CD4-positive, alpha-beta T cell treated with Interleukin-17A for 4 hours (primary cell): ENCODE measurements around the gene POU6F1.

ENCODE experiments used
- DNase-seq: peaks from one replicate; pipeline ENCODE4 v3.0.0-alpha.2; 2020; ENCODE audit warnings: mixed read lengths

POU6F1 gene

GRCh38 chr12:51197736-51198567, 19.9 kb downstream of the POU6F1 start:
- no peak for DNase-seq

GRCh38 chr12:51196547-51196946, 21.3 kb downstream of the POU6F1 start:
- DNase-seq, result no peak

DNA sequence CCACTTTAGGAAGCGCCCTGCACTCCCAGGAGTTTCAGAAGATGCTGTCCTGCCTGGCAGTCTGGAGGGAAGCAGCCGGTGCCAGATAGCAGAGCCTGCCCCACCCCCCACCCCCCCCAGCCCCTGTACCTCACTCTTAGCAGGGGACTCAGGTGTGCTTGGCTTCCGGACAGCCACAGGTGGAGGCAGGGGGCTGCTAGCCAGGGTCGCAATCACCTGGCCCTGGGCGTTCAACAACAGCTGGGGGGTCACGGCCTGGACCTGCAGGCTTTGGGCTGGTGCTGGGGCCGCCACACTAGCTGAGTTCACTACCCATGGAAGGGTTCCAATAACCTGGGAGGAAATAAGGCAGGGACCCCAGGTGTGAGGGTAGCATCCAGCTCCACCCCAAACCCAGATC, 22.0 kb downstream of the POU6F1 start:
- no peak for DNase-seq

GRCh38 chr12:51192284-51192671, 25.6 kb downstream of the POU6F1 start:
- no peak for DNase-seq

DNA sequence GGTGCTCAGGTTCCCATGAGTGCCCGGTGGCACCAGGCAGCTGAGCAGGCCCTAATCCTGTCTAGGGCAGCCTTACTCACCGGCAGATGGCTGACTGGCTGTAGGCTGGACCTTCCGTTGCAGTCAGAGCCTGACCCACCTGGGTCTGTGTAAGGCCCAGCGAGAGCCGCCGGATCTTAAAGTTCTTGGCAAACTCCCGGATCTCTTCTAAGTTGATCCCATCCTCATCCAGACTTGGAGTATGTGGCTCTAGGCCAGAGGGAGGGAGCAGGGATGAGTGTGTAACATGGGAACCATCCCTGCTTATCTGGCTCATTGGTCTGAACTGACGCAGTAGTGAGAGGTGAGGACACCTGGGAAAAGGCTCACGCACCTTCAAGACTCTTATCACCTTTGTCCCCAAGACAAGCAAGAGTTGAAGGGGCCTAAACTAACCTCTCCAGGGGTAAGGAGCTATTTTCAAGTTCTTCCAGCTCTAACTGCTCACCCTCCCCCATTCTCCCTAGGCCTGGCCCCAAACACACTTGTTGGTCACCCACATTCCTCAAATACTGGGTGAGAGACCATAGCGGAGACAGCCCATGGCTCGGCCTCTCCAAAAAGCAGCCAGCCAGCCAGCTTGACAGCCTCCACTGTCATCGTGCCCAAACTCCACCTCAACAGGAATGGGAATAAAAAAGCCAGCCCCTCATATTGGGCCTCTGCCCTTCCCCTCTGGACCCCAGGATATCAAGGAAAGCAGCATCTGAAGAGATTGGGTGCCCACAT, 26.2 kb downstream of the POU6F1 start:
- no peak for DNase-seq

- no peak for DNase-seq
Measured at GRCh38 chr12:51190820-51191219, 27.0 kb downstream of the POU6F1 start.

DNA sequence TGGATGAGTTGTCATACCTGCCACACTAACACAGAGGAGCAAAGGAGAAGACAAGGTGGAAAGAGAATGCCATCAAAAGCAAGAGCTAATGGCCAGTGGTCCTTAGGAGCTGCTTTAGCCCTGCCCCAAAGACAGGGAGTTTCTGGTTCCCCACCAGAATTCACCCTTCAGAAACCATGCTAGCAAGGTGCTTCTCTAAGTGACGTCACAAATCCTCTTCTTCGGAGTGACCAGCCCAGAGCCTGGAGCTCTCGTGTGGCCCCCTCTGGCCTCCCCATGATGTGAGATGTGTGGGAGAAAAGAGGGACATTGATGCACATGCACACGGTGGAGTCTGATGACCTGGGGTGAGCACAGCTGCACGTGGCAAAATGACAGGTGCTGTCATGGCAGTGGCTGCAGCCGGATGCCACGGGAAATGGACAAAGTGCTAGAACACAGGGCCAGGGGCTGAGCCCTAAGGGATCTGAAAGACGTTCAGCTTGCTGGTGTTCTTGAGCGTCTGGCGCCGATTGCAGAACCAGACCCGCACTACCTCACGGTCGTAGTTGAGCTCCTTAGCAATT, 28.0 kb downstream of the POU6F1 start:
- no peak for DNase-seq

DNA sequence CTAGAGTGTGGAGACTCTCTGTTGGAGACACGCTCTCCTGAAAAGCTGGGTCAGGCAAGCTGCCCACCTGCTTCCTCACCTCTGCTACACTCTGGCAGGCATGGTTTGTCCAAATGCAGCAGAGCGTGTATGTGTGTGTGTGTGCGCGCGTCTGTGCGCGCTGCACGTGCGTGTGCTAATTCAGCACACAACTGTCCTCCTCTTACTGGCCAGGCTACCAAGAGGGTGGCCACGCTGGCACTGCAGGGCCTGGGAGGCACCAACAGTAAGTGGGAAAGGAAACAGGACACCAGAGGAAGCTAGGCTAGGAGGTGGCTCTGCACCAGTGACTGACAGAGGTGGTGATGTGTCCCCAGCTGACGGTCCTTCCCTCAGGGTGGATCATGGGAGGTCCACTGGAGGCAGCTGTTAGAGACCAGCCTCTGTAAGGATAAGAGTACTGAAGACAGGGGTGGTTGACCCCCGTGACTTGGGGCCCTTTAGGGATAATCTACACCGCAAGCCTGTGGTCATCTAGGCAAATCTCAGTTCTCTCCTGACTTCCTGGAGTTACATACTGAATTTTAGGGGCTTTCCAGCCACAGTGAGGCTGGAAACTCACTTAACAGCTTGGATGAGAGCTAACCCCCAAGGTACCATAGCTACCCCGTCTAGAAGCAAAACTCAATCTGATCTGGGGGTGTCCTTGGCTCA, 29.4 kb downstream of the POU6F1 start:
- no peak for DNase-seq

DNA sequence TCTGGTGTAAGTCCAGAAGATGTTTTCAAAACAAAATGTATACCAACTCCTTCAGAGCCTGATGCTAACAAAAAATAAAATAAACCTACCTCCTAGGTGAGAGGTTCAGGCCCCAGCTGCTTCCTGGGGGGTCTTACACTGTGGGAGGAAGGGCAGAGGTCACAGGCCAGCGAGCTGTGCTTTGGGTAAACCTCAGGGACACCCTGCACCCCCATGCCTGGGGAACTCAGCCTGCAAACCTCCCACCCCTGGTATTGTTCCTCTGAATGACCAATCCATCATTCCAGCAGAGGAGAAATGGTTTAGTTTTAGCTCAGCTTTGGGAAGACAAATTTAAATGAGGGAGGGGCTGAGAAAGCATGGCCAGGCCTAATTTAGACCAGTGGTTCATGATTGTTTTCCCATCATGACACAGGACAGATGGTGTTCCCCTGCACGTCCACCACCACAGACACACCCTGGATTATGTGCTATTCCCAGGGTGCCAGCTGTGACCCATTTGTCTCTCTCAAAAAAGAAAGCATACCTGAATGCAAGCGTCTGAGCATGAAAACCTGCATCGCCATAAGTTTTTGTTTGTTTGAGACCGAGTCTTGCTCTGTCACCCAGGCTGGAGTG, 30.4 kb downstream of the POU6F1 start:
- DNase-seq, result no peak

DNA sequence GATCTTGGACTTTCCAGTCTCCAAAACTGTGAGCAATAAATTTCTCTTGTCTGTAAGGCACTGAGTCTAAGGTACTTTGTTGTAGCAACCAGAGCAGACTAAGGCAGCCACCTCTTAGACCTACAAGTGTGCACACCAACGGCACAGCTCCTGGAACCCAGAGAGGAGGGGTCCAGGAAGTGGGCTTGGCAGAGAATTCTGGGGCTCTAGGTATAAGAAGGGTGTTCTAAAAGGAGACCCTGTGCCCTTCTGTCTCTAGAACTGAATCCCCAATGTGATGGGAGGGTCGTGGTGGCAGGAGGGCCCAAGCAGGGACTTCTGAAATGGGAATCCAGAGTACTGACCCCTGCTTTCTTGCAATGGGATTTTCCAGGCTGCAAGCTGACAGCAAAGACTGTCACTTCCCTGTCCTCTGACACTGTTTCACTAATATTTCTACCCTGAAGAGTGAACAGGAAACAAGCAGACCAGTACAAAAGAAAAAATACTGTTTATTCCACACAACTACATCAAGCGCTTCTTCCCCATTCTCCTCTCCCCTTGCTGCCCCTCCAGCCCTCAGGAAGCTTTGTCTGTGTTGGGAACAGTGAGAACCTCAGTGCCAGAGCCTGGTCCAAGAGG, 31.3 kb downstream of the POU6F1 start:
- no peak for DNase-seq

DNA sequence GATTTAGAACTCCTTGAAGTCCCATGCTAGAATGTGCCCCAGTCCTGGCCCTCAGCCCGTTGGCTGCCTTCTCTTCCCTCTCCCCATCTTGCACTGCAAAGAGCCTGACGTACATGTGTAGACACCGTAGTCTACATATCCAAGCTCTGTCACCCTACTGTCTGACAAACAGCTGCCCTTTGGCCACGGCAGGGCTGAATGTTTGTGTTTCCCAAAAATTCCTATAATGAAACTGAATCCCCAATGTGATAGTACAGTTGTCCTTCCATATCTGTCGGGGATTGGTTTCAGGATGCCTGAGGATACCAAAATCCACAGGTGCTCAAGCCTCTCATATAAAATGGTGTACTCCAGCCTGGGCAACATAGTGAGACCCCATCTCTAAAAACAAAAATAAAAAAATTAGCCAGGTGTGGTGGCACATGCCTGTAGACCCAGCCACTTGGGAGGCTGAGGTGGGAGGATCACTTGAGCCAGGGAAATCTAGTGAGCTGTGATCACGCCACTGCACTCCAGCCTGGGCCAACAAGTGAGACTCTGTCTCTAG, 32.6 kb downstream of the POU6F1 start:
- DNase-seq, result no peak

DNA sequence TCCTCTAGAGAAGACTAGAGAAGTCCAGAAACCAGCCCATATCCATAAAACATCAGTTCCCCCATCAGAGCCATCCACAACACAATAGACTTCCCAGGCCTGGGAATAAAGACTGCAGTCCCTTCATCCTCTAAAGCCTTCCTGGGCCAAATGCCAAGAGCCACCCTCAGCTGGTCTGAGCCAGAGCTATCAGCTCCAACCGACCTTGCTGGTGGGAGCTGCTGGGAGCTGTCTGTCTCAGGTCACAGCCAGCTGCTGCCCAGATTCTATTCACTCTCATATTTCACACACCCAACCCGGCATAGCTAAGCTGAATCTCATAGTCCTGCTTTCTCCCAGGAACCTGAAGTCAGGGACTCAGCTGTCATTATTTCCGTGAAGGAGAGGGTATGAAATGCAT, 34.0 kb downstream of the POU6F1 start:
- no peak for DNase-seq

DNA sequence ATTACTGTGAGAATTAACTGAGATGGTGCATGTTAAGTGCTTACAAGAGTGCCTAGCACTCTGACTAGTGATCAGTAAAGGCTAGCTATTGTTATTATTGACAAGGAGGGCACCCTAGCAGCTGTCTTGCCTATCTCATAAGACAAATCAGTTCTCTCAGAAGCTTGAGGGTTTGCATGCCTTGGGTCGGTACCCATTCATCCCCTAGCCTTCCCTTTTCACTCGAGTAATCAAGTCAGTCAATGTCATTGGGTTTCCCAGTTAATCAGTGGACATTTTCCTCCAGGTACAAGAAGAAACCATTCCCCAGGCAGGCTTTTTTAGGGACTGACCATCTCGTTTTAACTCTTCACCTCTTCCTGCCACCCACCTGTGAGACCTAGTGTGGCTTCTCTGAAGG, 34.5 kb downstream of the POU6F1 start:
- no peak for DNase-seq

- DNase-seq, result no peak
Measured at GRCh38 chr12:51181558-51181957, 36.3 kb downstream of the POU6F1 start.

DNA sequence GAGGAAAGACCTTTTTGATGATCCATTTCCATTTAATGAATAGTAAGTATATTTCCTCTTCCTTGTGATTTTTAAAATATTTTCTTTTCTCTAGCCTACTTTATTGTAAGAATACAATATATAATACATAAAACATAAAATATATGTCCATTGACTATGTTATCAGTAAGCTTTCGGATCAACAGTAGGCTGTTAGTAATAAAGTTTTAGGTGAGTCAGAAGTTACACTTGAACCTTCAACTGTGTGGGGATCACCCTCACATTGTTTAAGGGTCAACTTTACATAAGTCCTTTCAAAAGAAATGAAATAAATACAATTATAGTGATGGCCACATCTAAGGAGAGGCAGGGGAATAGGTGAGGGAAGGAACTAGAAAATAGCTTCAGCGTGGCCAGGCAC, 40.0 kb downstream of the POU6F1 start:
- no peak for DNase-seq

GRCh38 chr12:51174501-51174900, 43.4 kb downstream of the POU6F1 start:
- no peak for DNase-seq

DNA sequence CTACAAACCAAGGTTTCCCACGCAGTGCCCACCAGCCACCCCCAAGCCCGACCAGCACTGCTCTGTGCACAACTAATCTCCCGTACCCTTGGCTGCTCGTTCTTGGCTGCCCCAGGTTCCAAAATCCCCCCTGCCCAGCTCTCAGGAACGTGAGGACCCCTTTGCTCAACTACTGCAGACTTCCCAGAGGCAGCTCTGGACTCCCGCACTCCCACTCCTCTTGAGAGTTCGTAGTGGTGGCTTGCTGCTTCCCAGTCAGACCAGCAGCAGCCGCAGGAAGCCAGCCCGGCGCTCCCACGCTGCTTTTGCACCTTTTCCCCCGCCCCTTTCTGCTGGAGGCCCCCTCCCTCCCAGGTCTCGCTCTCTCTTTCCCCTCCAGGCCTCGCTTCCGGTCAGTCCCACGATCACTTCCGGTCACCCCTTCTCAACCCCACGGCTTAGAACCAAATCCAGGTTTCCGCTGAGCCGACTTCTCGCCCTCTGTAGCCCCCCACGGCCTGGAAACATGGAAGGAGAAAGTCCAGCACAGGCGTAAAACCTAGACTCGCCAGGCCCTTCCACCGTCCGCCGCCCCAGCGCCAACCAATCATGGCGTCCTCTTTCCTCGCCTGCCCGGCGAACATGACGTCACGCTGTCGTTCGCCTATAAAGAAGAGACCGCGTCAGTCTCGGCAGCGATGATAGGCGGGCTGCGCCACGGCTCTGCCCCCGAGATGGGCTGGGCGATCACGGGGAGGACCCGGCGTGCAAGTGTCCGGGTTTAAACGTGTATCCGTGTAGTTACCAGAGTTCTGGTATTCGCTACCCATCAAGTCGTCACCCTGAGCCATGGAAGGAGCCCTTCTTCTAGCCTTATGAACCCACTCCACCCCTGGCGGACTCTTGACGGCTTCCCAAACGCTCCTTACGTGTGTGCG, 45.1 kb downstream of the POU6F1 start, which contains the start of gene TFCP2:
TFCP2 (minus strand) TSS at position 621 of the 917 bp plus-strand sequence. CDS start 713 bp downstream, outside the sequence.
- peak; percentile 94 for DNase-seq

GRCh38 chr12:51171884-51172514, 45.9 kb downstream of the POU6F1 start:
- no peak for DNase-seq

- DNase-seq, result no peak
Measured at GRCh38 chr12:51163795-51164194, 54.1 kb downstream of the POU6F1 start.

GRCh38 chr12:51162217-51162616, 55.6 kb downstream of the POU6F1 start:
- DNase-seq, result no peak
